Retinal pigment epithelial cell (primary cell): ENCODE measurements around the gene PTOV1.

ENCODE experiments used
- DNase-seq: peaks from one replicate; pipeline ENCODE4 v3.0.0-alpha.2; 2010; ENCODE audit warnings: low read depth
- H3K4me3 ChIP-seq: 2 replicates; pipeline ENCODE4 v1.5.1; 2011; ENCODE audit warnings: mild to moderate bottlenecking, low read length, control low read depth, moderate library complexity
- TF ChIP-seq, protein P1 (sequence below): conservative IDR thresholded peaks from 2 replicates; pipeline ENCODE4 v1.5.1; 2011; ENCODE audit warnings: low read depth, low read length, control low read depth, inconsistent platforms

The PTOV1 gene

GRCh38 chr19:49860336-49861102 lies 9.6 kb downstream of the PTOV1 start:
- H3K4me3 ChIP-seq, result no peak overlapping the region
- DNase-seq, result no peak
- TF ChIP-seq, protein P1, sequence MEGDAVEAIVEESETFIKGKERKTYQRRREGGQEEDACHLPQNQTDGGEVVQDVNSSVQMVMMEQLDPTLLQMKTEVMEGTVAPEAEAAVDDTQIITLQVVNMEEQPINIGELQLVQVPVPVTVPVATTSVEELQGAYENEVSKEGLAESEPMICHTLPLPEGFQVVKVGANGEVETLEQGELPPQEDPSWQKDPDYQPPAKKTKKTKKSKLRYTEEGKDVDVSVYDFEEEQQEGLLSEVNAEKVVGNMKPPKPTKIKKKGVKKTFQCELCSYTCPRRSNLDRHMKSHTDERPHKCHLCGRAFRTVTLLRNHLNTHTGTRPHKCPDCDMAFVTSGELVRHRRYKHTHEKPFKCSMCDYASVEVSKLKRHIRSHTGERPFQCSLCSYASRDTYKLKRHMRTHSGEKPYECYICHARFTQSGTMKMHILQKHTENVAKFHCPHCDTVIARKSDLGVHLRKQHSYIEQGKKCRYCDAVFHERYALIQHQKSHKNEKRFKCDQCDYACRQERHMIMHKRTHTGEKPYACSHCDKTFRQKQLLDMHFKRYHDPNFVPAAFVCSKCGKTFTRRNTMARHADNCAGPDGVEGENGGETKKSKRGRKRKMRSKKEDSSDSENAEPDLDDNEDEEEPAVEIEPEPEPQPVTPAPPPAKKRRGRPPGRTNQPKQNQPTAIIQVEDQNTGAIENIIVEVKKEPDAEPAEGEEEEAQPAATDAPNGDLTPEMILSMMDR, result no peak

GRCh38 chr19:49861107-49861506 lies 10.1 kb downstream of the PTOV1 start:
- no peak overlapping the region for H3K4me3 ChIP-seq
- TF ChIP-seq, protein P1, result no peak
- DNase-seq, result no peak

GRCh38 chr19:49861541-49862378 lies 10.8 kb downstream of the PTOV1 start:
- no peak overlapping the region for H3K4me3 ChIP-seq
- TF ChIP-seq, protein P1, result no peak
- DNase-seq, result no peak

DNA sequence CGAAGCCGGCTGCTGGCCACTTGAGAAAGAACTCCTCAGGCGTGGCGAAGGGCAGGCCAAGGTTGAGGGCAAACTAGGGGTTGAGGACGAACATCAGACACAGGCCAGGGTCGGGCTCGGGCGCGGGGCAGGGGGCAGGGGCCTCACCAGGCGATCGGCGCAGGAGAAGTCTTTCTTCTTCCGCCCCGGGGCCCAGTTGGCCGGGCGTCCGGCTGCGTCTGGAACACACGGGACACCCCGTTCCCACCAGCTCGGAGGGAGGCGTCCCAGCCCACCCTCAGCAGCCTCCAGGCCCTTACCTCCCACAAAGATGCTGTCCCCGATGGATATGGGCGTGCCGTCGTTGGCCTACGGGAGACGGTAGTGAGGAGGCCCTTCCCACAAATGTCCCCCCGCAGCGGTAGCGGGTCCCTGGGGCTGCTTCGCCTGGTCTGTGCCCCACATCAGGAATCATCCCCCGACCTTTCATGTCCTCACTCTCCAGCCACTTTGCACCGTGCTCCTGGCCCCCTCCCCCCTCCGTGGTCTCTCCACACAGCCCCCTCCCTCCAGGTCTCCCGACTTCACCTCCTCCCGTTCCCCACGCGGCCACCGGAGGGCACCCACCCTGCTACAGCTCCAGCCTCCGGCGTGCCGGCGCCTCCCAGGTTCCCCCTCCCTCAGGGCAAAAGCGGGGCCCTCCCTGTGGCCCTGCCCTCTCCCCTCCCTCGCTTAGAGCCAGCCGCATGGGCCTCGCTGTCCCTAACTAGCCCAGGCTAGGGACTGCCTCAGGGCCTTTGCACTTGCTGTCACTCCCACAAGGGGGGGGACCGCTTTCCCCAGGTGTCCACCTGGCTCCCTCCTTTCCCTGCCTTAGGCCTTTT lies 11.7 kb downstream of the PTOV1 start:
- no peak overlapping the region for H3K4me3 ChIP-seq
- TF ChIP-seq, protein P1, result peak; percentile 49

GRCh38 chr19:49863254-49863934 lies 12.4 kb downstream of the PTOV1 start:
- TF ChIP-seq, protein P1, result no peak
- DNase-seq, result no peak
- H3K4me3 ChIP-seq, result no peak overlapping the region

More for the DNA sequence above, 11.7 kb downstream of the PTOV1 start:
- DNase-seq, result no peak

- TF ChIP-seq, protein P1, result no peak
- H3K4me3 ChIP-seq, result no peak overlapping the region
- no peak for DNase-seq
Measured at GRCh38 chr19:49863935-49864320, 13.0 kb downstream of the PTOV1 start.
